Ovary (tissue), 3 donors: ENCODE data around the gene SLC22A2.

ENCODE experiments used
- POLR2A ChIP-seq: fragments of 450-650 bp; IDR thresholded peaks from one replicate; pipeline ENCODE4 v1.6.1; 2017; ENCODE audit warnings: antibody characterized with exemption, mild to moderate bottlenecking, moderate library complexity
- TF ChIP-seq, protein P1 (sequence below), 3 donors: fragments of 450-650 bp in 2 of 3; fragments of 200-600 bp in 1 of 3; IDR thresholded peaks; one replicate each; pipeline versions ENCODE4 v1.5.1 to v1.8.0; 2016 to 2022; ENCODE audit warnings: antibody characterized with exemption in 3 of 3, mild to moderate bottlenecking in 1 of 3
- donor health status: DM: no; HTN: no; CAD: no.

DNA sequence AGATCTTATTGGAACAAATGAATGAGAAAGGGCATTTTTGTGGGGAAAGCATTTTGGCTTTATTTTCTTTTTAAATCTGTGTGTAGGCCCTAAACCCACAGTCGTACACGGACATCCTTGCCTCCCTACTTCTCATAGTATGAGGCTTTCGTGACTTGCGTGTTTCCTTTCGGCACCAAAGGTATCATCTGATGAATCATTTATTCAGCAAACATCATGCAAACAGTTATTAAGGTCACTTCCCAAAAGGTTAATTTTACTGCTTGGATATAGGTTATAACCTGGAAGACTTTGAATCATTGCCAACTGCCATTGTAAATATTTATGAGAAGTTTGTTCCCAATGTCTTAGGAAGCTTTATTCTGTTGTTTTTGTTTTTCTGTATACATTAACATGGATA is 15.1 kb upstream of the SLC22A2 start:
- TF ChIP-seq, protein P1, sequence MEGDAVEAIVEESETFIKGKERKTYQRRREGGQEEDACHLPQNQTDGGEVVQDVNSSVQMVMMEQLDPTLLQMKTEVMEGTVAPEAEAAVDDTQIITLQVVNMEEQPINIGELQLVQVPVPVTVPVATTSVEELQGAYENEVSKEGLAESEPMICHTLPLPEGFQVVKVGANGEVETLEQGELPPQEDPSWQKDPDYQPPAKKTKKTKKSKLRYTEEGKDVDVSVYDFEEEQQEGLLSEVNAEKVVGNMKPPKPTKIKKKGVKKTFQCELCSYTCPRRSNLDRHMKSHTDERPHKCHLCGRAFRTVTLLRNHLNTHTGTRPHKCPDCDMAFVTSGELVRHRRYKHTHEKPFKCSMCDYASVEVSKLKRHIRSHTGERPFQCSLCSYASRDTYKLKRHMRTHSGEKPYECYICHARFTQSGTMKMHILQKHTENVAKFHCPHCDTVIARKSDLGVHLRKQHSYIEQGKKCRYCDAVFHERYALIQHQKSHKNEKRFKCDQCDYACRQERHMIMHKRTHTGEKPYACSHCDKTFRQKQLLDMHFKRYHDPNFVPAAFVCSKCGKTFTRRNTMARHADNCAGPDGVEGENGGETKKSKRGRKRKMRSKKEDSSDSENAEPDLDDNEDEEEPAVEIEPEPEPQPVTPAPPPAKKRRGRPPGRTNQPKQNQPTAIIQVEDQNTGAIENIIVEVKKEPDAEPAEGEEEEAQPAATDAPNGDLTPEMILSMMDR (IDR thresholded peaks at IDR 0.05) = no peak
- no peak for TF ChIP-seq POLR2A
